NCI-H2029 treated with DMSO at 0.1 percent for 48 hours (cell line): Measurements from ENCODE around the gene SLC16A5.
"Not testable (repeated sequence)": the region's sequence is repeated elsewhere in the genome, so short reads cannot be mapped to it uniquely, and the experiment has no call there.

Experiments used
- DNase-seq: peaks from one replicate; lab custom pipeline; 2025; lab: John Stamatoyannopoulos, UW

SLC16A5 gene

DNA sequence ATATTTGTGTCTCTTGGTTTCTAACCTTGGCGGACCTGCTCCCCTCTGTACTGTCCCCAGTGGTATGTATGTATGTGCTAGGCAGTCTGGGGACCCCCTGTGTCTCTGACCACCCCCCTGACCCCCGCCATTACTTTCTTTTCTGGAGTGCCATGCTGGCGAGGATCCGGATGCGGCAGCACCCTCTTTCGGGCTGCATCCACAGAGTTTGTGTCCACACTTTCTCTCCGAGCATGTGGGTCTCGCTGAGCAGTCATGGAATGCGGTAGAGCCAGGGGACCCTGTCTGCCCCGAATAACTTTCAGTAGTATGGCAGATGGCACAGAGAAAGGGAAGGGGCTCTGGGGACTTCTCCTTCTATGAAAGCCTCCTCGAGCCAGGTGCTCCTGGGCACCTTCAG lies 23.7 kb upstream of the SLC16A5 start:
- no peak for DNase-seq

GRCh38 chr17:75064460-75064859 lies 23.3 kb upstream of the SLC16A5 start:
- no peak for DNase-seq

DNA sequence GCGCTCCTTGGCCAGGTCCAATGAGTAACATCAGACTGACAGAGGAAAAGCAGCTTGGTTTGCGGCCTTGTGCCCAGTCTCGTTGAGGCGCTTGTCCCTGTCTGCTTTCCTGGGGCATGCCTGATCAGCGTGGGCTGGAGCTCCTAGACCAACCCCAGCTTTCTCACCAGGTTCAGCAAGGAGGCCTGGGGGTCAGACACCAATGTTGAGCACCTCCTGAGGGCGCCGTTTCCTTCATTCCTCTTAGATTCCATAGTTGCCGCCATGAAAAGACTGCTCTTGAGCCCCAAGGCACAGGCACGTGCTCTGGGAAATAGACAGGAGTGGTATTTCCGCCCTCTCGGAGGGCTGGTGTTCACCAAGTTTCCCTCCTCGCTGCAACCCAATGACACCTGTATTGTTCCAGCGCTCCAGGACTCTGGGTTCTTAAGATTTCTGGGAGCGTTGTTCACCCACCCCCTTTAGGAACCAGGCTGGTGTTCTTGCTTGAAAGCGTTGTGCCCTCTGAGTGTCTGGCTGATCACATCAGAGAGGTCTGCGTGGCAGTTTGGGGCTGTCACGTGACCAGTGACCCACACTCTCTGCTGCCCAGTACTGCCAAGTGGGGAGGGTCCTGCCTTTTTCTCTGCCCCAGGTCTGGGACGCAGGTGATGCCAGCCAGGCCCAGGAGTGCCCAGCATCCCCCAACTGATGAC lies 22.7 kb upstream of the SLC16A5 start:
- DNase-seq: no peak

DNA sequence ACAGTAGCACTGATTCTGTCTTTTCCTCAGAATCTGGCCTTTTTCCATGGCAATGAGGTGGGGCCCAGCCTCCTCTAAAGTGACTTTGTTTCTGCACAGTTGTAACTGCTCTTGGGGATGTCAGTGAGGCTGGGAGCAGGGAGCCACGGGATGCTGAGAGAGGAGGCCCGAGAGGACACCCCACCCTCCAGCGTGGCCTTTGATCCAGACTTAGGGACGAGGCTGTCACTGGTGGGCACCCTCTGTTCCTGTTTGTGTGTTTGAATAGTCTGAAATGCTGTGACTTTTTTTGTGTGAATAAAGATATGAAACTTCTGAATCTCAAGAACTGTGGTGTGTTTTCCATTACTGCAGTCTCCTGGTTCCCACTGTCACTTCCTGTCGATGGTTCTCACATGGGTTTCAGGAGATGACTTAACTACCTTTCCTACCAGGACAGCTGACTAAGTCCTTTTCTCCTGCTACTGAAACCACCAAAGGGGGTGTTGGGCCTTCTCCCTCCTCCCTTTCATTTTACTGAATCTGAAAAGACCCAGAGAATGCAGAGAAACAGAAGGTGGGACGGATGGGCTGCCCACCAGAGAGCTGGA lies 22.1 kb upstream of the SLC16A5 start:
- no peak for DNase-seq

DNA sequence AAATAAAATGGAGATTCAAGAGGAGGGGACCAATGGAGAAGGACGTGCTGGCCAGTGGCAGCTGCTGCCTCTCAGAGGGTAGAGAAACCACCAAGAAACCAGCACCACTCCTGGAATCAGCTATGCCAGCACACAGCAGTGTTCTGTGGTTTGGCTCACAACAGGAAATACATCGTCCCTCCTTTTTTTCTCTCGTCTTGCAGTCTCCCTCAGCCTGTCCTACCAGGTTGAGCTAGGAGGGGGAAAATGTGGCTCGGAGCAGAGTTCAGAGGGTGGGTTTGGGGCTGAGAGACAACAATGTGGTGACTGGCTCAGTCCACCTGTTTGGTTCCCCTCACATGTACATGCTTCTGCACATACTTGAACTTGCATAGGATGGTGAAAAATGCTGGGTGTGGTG lies 19.9 kb upstream of the SLC16A5 start:
- no peak for DNase-seq

DNA sequence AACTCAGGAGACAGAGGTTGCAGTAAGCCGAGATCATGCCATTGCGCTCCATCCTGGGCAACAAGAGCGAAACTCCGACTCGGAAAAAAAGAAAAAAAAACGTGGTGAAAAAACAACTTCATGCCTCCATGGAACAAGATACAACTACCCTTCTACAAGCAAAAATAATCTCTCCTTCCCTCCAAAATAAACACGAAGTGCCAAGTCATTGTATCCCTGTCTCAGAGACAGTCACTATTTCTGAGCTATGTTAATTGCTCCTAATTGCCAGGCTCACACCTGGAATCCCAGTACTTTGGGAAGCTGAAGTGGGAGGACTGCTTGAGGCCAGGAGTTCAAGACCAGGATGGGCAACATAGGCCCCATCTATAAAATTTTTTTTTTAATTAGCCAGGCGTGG lies 19.0 kb upstream of the SLC16A5 start:
- no peak for DNase-seq

DNA sequence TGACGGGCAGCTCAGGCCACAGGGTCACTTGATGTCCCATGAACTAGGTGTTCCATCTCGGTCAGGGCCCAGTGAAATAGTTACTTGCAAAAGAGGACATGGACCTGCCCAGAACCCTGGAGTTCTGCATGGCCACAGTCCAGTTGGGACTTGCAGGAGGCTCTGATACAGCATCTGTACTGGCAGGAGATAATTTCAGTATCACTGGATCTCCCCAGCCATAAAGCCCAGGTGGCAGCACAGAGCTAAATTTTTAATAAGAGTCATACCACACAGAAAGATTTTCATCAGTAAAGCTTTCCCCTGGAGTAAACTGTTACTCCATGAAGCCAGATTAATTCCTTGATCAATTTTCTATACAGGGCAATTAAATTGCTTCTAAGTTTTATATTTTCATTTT lies 18.0 kb upstream of the SLC16A5 start:
- DNase-seq: no peak

DNA sequence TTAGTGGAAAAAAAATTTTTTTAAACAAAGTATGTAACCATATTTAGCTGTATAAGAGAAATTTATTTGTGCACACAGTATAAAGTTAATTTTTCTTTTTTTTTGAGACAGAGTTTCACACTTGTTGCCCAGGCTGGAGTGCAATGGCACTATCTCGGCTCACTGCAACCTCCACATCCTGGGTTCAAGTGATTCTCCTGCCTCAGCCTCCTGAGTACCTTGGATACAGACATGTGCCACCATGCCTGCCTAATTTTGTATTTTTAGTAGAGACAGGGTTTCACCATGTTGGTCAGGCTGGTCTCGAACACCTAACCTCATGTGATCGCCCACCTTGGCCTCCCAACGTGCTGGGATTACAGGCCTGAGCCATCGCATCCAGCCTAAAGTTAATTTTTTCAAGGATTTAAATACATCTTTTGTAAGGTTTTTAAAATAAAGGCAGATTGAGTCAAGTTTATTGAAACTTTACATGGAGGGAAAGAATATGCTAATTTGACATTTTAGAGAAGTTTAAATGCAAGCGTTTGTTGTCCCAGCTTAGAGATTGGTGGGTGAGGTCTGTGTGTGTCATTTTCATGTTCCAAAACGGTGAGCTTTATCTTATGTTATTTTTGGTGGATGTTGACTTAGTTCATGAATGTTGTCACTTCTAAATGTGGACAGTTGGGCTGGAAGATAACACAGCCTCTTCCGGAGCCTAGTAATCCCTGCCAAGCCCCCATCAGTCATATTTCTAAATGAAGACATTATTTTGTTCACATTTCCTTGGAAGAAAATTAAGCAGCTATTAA lies 16.1 kb upstream of the SLC16A5 start:
- not testable (repeated sequence) for DNase-seq

GRCh38 chr17:75072909-75073308 lies 14.8 kb upstream of the SLC16A5 start:
- DNase-seq: not testable (repeated sequence)

DNA sequence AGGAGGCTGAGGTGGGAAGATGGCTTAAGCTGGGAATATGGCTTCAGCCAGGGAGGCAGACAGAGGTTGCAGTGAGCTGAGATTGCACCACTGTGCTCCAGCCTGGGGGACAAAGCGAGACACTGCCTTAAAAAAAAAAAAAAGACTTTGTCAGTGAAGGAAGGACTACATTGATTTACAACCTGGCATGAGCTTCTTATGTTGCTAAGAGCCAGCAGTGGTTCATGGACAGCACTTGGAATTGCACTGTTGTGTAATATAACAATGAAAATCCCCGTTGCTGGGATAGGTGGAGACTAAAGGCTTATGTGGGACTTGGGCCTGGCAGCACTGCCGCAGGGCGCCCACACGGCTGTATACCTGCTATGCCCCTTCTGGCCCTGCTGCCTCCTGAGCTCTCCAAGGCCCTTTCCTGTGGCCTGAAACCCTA lies 14.1 kb upstream of the SLC16A5 start:
- DNase-seq: no peak

GRCh38 chr17:75074532-75074931 lies 13.2 kb upstream of the SLC16A5 start:
- no peak for DNase-seq

DNA sequence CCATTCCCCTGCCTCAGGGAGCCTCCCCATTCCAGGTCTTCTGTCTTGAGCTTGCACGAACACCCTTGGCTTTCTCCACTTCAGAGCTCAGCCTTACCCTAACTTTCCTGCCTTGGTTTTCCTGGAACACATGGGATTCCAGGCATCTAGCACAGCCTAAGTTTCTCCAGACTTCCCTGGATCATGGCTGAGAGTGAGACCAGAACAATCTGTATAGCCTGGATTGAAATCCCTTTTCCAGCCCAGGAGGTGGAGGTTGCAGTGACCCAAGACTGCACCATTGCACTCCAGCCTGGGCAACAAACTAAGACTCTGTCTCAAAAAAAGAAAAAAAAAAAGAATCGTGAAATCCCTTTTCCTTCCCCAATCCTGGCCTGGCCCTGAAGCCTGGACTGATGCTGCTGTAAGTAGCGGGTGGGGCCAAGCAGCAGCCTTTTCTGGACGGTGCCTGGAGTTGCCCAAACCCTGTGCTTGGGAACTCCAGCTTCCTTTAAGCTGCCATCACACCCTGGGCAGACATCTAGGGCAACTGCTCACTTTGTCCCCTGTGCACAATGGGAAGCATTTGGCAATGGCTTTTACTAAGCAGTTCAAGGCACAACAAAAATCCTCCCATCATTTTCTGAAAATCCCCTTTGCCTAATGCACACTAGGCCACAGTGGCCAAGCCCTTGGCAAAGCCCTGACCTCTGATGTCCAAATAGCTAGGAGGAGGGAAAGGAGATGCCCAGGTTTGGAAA lies 12.0 kb upstream of the SLC16A5 start:
- DNase-seq: no peak

GRCh38 chr17:75077072-75077495 lies 10.7 kb upstream of the SLC16A5 start:
- DNase-seq: no peak

DNA sequence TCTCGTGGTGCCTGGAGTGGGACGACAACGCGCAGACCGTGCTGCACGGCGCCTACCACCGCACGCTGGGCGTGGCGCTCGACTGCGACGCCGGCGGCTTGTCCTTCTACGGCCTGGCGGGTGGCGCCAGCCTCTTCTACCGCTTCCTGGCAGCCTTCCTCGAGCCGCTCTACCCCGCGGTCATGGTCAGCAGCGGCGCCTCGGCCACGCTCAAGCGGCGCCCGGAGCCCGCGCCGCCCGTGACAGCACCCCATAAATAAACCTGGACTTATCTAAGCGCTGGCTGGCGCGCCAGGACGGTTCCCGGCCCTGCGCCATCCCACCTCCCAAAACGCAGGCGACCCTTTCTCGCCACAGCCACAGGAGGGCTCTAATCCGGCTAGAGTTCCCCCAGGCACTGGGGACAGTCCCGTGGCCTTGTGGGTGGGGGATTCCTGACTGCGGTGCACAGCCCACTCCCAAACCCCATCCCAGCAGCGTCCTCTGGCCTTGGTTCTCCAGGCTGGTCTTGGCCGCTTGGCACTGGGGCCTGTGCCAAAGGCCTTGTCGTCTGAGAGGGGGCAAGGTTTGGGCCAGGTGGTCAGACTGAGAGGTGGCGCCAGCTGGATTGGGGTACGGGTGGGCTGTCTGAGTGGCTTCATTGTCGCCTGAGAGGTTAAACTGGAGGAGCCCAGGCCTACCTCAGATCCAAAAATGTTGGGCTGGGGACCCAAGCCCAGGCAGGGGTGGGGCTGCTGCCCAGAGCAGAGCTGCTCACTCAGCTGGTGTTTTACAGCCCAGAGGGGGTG lies 10.1 kb upstream of the SLC16A5 start:
- DNase-seq: peak; percentile 11

GRCh38 chr17:75078284-75079022 lies 9.3 kb upstream of the SLC16A5 start:
- no peak for DNase-seq

GRCh38 chr17:75079023-75079373 lies 8.8 kb upstream of the SLC16A5 start:
- DNase-seq: no peak

GRCh38 chr17:75081611-75082540 lies 5.9 kb upstream of the SLC16A5 start:
- no peak for DNase-seq

DNA sequence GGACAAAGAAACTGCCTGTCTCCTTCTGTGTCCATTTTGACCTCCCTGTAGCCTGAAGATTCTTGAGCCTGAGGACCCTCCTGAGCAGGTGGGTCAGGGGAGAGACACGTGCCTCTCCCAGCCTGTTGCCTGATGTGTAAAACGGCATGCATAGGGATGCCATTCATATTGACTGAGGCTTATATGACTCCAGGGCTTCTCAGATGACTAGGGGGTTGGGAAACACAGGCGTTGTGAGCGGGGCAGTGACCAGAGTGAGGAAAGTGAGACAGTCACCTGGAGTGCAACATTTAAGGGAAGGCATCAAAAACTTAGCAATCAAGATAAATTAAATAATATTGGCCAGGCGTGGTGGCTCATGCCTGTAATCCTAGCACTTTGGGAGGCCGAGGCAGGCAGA lies 5.1 kb upstream of the SLC16A5 start:
- no peak for DNase-seq

- no peak for DNase-seq
Measured at GRCh38 chr17:75084039-75084660, 3.6 kb upstream of the SLC16A5 start.
